HG02840 (cell line): Measurements from ENCODE around the gene ZFP91.
"Not testable (repeated sequence)": the region's sequence is repeated elsewhere in the genome, so short reads cannot be mapped to it uniquely, and the experiment has no call there.

Experiments used
- ATAC-seq: cut with Tn5 transposase; IDR thresholded peaks from one replicate; pipeline ENCODE4 v1.9.1; 2021; ENCODE audit warnings: mild to moderate bottlenecking, moderate library complexity, moderate number of reproducible peaks; ENCODE audit not compliant: unreplicated experiment, low FRiP score

Gene ZFP91, protein sequence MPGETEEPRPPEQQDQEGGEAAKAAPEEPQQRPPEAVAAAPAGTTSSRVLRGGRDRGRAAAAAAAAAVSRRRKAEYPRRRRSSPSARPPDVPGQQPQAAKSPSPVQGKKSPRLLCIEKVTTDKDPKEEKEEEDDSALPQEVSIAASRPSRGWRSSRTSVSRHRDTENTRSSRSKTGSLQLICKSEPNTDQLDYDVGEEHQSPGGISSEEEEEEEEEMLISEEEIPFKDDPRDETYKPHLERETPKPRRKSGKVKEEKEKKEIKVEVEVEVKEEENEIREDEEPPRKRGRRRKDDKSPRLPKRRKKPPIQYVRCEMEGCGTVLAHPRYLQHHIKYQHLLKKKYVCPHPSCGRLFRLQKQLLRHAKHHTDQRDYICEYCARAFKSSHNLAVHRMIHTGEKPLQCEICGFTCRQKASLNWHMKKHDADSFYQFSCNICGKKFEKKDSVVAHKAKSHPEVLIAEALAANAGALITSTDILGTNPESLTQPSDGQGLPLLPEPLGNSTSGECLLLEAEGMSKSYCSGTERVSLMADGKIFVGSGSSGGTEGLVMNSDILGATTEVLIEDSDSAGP

DNA sequence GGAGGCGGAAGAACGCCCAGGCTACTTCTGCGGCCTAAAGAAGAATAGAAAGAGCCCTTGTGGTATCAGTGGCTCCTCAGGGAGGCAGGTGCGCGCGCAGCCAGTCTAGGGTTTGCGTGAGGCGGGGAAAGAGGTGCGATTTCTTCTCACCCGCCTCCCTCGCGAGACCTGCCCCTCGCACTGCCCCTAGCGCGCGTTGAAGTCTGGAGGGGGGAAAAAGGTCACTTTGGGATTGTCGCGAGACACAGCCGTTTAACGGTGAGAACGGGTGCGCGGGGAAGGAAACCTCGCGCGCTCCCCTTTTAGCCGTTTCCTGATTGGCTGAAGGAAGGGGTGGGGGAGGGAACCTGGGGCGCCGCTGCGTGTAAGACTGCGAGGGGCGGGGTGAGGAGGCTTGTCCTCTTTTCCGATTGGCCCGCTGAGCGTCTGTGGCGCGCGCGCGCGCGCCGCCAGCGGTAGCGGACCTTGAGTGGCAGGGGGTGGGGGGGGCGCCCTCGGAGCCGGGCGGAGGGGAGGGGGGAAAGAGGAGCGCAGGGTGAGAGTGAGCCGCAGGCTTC lies at the start of gene ZFP91:
Gene ZFP91 (plus strand): TSS at position 429 of the 557 bp plus-strand sequence. CDS start 219 bp downstream, outside the sequence.
- ATAC-seq = peak; percentile 28

DNA sequence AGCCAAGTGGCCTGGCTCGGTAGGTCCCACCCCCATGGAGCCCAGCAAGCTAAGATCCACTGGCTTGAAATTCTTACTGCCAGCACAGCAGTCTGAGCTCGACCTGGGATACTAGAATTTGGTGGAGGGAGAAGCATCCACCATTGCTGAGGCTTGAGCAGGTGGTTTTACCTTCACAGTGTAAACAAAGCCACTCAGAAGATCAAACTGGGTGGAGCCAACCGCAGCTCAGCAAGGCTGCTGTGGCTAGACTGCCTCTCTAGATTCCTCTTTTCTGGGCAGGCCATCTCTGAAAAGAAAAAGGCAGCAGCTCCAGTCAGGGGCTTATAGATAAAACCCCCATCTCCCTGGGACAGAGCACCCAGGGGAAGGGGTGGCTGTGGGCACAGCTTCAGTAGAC lies 48.6 kb upstream of the ZFP91 start:
- ATAC-seq = no peak

DNA sequence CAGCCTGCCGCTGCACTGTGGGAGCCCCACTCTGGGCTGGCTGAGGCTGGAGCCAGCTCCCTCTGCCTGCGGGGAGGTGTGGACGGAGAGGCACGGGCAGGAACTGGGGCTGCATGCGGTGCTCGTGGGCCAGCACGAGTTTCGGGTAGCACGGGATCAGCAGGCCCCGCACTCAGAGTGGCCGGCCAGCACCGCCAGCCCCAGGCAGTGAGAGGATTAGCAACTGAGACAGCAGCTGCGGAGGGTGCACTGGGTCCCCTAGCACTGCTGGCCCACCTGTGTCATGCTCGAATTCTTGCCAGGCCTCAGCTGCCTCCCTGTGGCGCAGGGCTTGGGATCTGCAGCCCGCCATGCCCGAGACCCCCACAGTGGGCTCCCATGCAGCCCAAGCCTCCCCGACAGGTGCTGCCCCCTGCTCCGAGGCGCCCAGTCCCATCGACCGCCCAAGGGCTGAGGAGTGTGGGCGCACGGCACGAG lies 47.0 kb upstream of the ZFP91 start:
- no peak for ATAC-seq

DNA sequence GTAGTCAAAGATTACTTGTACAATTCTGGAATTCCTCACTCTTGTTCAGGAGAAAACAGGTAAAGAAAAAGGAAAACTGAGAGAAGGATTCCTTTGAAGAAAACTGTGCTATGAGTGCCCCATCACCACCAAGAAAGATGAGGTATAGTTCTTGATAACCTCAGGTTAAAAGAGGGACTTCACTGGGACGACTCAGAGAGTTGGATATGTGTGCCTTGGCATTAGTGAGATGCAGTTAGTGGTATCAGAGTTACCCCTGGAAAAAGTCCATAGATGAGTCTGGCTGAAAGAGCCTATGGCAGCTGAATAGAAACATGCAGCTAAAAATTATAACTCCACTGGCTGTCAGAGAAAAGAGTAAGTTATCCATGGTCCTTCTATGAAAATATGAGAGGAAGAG lies 32.0 kb upstream of the ZFP91 start:
- no peak for ATAC-seq

DNA sequence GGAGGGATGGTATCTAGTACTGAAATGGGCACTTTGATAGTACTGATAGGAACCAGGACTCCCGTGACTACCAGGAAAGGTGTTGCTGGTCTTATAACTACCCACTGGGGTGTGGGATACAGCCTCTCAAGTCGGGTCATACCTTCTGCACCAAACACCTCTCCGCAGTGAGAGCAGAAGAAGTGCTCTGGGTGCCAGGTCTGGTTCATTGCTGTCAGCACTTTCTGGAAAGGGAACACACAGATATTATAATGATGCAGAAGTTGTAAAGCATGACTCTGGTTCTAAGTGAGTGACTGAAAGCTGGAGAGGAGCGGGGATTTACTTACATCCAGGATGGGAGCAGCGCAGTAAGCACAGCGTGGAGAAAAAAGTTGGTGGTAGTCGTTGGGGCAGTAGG lies 29.2 kb upstream of the ZFP91 start:
- ATAC-seq = no peak

DNA sequence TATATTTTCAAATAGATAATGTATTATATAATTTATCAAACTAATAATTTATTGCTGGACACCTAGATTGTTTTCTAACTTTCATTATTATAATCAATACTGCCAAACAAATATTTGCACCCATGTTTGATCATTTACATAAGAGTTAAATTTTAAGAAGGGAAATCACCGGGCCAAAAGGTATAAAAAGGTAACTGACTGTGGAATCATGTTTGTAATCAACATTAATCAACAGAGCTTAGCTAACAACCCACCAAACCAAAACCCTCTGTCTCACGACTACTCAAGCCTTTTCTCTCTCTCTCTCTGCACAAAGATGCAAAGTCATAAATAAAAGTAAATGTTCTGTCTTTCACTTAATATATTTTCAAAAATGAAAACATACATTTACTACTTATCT lies 18.0 kb upstream of the ZFP91 start:
- no peak for ATAC-seq

DNA sequence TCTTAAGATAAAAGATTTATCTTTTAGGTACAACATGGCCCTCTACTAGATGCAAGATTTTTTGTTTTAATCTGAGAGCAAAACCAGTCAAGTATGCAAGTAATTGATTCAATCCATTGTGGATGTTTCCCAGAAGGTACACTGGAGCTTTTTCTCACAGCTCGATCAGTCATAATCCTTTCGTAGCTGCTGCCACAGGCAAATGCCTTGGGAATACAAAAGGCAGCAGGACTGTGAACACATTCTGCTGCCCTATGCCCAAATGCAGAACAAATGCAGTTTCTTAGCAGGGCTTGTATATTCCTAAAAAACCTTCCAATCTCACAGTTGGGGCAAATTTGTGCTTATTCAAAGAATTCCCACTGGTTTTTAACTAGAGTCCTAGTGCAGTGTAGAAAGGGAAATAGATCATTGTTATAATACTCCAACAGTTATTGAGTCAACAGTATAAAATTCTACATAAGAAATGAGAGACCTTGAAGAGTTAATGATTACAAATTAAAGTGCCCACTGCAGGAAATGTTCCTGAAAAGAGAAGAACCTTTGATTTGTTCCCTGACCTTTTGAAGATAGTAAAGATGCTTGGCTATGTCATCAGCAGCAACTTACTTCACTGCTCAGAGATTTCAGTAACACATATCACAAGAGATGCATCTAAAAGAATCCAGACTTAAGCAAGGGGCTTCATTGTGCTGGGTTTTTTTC lies 17.3 kb upstream of the ZFP91 start:
- ATAC-seq = no peak

DNA sequence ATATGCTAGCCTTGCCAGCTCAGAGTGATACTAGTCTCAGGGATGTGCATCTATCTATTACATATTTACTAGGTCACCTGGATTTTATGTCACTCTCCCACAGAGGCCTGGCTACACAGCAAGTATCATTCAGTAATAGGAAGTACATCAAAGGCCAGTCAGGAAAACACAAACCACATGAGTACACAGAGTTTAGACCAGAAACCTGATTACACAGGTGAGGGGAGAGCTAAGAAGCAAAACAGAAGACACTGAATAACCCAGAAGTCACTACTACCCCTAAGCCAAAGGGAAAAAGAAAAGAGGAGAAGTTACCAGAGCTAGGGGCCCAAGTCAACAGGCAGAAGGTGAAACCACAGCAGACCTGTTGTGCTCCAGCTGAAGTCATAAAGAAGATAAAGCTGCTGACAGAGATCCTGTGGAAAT lies 16.5 kb upstream of the ZFP91 start:
- ATAC-seq = peak; percentile 75

DNA sequence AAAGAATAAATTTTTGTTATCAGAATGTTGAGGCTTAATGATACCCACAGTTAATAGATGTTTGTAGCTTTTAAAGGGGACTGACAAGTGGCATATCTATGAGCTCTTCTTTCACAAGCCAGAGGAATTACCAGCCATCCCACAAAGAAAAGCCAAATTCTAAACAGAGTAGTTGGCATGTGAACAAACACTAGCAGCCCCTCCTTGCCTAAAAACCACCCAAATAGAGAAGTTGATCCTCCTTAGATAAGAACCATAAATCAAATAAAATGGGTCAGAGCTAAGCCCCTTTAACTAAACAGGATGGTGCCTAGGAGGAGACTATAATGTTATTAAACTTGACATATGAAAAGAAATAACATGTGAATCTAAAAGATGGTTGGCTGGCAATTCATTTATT lies 14.6 kb upstream of the ZFP91 start:
- no peak for ATAC-seq

DNA sequence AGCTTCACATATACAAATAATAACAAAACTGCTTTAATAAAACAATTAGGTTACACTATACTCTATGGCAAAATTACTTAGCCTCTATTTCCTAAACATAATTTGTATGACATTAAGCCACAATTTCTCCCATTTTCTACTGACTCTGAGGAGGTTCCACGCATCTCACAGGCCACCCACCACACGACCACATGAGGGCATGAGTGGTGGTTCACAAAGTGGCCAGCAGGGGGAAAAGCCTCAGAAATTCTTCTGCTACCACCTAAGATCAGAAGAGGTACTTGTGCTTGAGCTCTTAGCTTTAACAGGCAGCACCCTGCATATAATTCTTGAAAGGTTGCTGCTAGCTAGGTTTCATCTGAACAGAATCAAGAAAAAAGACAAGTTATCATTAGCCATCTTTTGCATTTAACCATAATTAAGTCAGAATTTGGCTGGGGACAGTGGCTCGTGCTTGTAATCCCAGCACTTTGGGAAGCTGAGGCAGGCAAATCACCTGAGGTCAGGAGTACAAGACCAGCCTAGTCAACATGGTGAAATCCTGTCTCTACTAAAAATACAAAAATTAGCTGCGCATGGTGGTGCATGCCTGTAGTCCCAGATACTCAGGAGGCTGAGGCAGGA lies 10.9 kb upstream of the ZFP91 start:
- no peak for ATAC-seq

DNA sequence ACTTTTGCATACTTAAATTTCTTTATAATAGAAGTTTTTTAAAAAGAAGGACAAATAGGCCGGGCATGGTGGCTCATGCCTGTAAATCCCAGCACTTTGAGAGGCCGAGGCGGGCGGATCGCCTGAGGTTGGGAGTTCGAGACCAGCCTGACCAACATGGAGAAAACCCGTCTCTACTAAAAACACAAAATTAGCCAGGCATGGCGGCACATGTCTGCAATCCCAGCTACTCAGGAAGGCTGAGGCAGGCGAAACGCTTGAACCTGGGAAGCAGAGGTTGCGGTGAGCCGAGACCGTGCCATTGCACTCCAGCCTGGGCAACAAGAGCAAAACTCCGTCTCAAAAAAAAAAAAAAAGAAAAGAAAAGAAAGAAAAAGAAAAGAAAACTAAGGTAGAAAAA lies 6.0 kb upstream of the ZFP91 start:
- not testable (repeated sequence) for ATAC-seq

DNA sequence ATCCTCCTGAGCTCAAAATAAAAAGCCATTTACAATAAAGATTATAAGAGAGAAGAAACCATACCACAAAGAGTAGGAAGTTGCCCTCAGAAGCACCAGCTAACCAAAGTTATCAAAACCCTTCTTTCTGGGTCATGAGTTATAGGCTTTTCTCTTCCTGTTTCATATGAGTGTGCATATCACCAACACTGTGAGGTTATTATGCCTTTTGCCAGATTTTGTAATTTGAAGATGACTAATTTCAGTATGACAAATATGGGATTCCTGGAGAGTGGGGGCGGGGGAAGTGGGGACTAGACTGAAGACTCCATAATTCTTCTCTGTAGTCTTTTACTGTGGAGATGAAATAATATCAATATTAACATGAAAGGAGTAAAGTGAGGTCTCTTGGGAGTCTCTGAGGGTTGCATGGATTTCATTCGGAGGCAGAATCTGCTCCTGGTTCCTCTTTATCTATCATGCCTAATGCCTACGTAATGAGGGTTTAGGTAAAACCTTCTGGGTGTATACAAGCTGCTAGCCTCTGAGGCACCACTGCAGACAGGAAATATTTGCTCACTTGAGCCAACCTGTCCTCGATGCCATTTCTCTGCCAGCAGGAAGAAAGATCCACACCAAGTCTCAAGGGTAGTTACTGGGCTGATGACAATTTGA lies 5.3 kb upstream of the ZFP91 start:
- no peak for ATAC-seq

DNA sequence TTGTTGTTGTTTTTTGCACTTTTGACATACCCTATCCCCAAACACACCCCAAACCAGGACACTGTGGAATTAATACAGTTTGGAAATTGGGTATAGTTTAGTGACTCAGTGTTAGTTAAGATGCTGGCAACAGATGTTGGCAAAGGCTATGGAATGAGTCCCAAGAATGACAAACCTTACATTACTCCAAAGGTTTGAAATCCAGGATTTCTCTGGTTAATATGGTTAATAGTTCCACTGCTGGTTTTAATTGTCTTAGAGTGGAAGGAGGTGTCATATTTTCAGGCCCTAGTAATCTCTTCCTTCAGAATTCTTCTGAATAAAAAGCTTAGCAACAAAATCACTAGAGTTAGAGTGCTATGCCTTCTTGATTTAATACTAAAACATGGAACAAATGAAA lies 4.0 kb upstream of the ZFP91 start:
- ATAC-seq = no peak

DNA sequence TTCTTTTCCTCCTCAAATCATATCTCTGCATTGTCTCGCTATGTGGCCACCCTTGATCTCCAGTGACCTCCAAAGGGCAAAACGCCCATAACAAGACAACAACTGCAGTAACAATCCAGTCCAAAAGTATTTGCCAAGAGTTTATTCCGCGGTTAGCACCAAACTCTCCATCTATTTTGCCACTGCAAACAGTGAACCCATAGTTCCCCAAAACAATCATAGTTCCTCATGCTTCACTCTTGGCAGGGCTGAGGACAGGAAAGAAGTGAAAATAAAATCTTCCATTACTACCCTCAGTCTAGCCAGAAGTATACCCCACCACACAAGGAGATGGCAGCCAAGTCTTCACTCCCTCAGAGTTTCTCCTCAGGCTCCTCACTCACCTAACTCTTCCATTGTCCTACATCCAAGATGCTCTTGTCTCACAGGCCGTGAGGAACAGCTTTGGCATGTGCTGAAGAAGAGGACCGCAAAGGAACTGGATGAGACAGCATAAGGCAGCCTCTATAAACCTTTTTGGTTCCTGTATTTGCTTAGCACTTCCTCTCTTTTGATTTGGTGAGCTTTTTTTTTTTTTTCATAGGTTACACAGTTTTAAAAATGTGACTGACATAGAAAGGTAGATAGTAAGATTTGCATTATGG lies 3.4 kb upstream of the ZFP91 start, which contains the start of gene LPXN:
Gene LPXN (minus strand): TSS at position 480 of the 644 bp plus-strand sequence. CDS start 84 bp downstream, at position 396.
- ATAC-seq = no peak

DNA sequence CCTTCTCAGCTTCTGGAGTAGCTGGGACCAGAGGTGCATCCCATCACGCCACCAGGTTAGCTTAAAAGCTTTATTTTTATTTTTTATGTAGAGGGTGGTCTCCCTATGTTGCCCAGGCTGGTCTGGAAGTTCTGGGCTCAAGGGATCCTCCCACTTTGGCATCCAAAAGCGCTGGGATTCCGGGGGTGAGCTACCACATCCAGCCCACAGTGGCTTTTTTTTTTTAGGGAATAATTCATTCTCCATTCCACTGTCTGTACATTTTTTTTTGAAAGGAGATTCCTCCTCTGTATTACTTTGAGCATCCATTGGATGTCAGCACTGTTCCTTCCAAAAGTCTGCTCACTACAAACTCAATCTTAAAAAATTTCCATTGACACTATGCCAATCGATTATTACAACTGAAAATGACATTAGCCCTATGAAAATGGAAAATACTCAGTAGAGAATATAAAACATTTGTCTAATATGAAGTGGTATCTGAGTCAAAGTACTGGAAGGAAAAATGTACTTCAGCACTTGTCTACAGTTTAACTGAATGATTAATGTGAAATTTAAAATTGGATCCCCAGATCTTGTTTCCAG lies 1.9 kb upstream of the ZFP91 start:
- no peak for ATAC-seq

DNA sequence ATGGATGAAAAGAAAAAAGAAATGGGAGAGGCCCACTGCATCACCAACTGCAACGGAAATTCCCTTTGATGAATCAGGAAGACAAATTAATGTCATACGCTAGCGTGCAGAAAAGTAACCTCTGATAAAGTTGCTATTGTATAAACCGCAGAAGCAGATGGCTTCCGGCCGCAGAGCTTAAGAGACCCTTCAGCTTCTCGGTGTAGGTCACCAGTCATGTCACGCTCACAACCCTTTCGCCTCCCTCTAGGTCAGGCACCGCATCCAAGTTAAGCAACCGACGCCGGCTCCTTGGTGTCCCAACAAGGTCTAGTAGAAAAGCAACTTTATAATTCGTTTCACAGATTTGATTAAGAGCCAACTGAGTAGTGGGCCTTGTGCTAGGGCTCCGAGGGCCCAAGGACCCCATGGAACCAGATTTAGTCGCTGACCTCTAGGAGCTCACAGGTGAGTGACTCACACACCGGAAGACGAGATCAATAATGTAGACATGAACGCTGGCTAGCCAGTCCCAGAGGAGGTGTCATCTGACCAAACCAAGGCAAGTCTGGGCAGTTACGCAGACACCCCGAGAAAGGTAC lies 1.2 kb upstream of the ZFP91 start:
- ATAC-seq = peak; percentile 48

DNA sequence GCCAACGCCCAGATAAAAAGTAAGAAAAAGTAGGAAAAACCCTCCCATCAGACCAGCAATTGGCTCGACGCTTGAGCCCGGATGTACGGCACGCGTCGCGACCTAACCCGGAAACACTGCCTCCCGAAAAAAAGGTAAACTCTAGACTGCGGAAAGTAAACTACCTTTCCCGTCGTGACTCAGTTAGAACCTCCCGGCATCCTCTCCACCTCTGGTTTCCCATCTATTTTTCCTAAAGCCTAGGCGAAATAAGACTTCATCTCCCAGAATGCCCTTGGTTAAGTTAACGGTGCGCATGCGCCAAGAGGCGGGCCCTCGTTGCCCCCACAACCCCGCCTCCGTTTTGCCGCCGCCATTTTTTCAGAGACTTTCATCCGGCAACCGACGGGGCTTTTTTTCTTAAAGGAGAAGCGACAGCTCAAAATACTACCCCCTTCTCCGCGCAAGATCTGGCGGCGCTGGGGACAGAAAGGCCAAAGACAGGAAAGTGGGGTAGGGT lies 678 bp upstream of the ZFP91 start:
- ATAC-seq = no peak
